ENCODE measurements around the gene NXPE4.
"Not testable (repeated sequence)": the region's sequence is repeated elsewhere in the genome, so short reads cannot be mapped to it uniquely, and the experiment has no call there.

Gene NXPE4

GRCh38 chr11:114595571-114595970 is at the start of gene NXPE4:
NXPE4 (minus strand) TSS chr11:114595786; CDS start chr11:114594759, 1,027 bp downstream.
- DNase-seq, result no peak

DNA sequence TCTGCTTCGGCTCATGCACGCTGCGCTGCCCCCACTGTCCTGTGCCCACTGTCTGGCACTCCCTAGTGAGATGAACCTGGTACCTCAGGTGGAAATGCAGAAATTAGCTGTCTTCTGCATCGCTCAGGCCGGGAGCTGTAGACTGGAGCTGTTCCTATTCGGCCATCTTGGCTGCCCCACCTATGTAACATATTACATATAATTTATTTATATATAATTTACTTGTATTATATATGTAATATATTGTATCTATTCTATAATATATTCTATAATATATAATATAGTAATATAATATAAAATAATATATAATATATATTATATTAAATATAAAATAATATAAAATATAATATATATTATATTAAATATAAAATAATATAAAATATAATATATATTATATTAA is 43.9 kb upstream of the NXPE4 start:
- DNase-seq, result not testable (repeated sequence)

DNA sequence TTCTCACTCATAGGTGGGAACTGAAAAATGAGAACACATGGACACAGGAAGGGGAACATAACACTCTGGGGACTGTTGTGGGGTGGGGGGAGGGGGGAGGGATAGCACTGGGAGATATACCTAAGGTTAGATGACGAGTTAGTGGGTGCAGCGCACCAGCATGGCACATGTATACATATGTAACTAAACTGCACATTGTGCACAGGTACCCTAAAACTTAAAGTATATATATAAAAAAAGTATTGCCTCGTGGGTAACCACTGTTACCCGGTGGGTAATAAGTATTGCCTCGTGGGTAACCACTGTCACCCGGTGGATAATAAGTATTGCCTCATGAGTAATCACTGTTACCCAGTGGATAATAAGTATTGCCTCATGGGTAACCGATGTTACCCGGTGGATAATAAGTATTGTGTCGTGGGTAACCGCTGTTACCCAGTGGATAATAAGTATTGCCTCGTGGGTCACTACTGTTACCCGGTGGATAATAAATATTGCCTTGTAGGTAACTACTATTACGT is 35.9 kb upstream of the NXPE4 start:
- DNase-seq, result not testable (repeated sequence)

- no peak for DNase-seq
Measured at GRCh38 chr11:114625294-114625693, 29.7 kb upstream of the NXPE4 start.

GRCh38 chr11:114624455-114625207 is 29.0 kb upstream of the NXPE4 start:
- DNase-seq, result no peak

DNA sequence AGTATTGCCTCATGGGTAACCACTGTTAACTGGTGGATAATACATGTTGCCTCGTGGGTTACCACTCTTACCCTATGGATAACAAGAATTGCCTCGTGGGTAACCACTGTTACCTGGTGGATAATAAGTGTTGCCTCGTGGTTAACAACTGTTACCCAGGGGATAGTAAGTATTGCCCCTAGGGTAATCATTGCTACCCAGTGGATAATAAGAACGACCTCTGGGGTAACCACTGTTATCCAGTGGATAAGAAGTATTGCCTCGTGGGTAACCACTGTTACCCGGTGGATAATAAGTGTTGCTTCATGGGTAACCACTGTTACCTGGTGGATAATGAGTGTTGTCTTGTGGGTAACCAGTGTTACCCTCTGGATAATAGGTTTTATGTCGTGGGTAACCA is 28.1 kb upstream of the NXPE4 start:
- no peak for DNase-seq

- DNase-seq, result no peak
Measured at GRCh38 chr11:114622858-114623257, 27.3 kb upstream of the NXPE4 start.

- no peak for DNase-seq
Measured at GRCh38 chr11:114621950-114622809, 26.6 kb upstream of the NXPE4 start.

DNA sequence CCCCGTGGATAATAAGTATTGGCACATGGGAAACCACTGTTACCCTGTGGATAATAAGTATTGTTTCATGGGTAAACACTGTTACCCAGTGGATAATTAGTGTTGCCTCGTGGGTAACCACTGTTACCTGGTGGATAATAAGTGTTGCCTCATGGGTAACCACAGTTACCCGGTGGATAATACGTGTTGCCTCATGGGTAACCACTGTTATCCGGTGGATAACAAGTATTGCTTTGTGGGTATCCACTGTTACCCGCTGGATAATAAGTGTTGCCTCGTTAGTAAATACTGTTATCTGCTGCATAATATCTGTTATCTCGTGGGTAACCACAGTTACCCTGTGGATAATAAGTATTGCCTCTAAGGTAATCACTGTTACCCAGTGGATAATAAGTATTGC is 25.5 kb upstream of the NXPE4 start:
- no peak for DNase-seq

DNA sequence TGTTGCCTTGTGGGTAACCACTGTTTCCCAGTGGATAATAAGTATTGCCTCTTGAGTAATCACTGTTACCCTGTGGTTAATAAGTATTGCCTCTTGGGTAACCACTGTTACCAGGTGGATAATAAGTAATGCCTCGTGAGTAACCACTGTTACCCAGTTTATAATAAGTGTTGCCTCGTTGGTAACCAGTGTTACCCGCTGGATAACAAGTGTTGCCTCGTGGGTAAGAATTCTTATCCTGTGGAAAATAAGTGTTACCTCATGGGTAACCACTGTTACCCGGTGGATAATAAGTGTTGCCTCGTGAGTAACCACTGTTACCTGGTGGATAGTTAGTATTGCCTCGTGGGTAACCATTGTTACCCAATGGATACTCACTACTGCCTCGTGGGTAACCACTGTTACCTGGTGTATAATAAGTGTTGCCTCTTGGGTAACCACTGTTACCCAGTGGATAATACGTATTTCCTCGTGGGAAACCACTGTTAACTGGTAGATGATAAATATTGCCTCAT is 24.1 kb upstream of the NXPE4 start:
- DNase-seq, result no peak

GRCh38 chr11:114618139-114618538 is 22.6 kb upstream of the NXPE4 start:
- no peak for DNase-seq

- DNase-seq, result no peak
Measured at GRCh38 chr11:114617157-114618124, 21.9 kb upstream of the NXPE4 start.

GRCh38 chr11:114616516-114616915 is 20.9 kb upstream of the NXPE4 start:
- no peak for DNase-seq

GRCh38 chr11:114615448-114616361 is 20.1 kb upstream of the NXPE4 start:
- no peak for DNase-seq

- no peak for DNase-seq
Measured at GRCh38 chr11:114614127-114614720, 18.6 kb upstream of the NXPE4 start.

DNA sequence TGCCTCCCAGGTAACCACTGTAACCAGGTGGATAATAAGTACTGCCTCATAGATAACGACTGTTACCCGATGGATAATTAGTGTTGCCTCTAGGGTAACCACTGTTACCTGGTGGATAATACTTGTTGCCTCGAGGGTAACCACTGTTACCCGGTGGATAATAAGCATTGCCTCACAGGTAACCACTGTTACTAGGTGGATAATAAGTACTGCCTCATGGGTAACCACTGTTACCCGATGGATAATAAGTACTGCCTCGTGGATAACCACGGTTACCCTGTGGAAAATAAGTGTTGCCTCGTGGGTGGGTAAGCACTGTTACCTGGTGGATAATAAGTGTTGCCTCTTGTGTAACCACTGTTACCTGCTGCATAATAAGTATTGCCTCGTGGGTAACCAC is 17.5 kb upstream of the NXPE4 start:
- DNase-seq, result not testable (repeated sequence)

GRCh38 chr11:114612686-114613085 is 17.1 kb upstream of the NXPE4 start:
- no peak for DNase-seq

GRCh38 chr11:114612199-114612598 is 16.6 kb upstream of the NXPE4 start:
- not testable (repeated sequence) for DNase-seq

GRCh38 chr11:114610984-114611944 is 15.7 kb upstream of the NXPE4 start:
- no peak for DNase-seq

GRCh38 chr11:114610550-114610949 is 15.0 kb upstream of the NXPE4 start:
- DNase-seq, result no peak

Measured in activated CD4-positive, alpha-beta T cell treated with anti-CD3 and anti-CD28 coated beads, Interleukin-2, amount 50 U/mL, for 1 hour (primary cell).